SH-SY5Y (cell line): ENCODE data around the gene TRIM65.

Experiments
- GATA2 ChIP-seq: IDR thresholded peaks from 2 replicates; pipeline ENCODE4 v1.6.1; 2011; ENCODE audit warnings: mild to moderate bottlenecking, low read depth, low read length
- GATA3 ChIP-seq: IDR thresholded peaks from 2 replicates; pipeline ENCODE4 v1.6.1; 2011; ENCODE audit warnings: low read depth, mild to moderate bottlenecking, low read length, moderate library complexity

GRCh38 chr17:75873587-75874322, 23.0 kb downstream of the TRIM65 start:
- TF ChIP-seq GATA3: no peak
- TF ChIP-seq GATA2: no peak
